NCI-H82 (cell line): Measurements from ENCODE around the gene RAPGEF6.
"Not testable (repeated sequence)": the region's sequence is repeated elsewhere in the genome, so short reads cannot be mapped to it uniquely, and the experiment has no call there.

Experiments used
- DNase-seq: peaks from one replicate; lab custom pipeline; 2025; lab: John Stamatoyannopoulos, UW

The RAPGEF6 gene

DNA sequence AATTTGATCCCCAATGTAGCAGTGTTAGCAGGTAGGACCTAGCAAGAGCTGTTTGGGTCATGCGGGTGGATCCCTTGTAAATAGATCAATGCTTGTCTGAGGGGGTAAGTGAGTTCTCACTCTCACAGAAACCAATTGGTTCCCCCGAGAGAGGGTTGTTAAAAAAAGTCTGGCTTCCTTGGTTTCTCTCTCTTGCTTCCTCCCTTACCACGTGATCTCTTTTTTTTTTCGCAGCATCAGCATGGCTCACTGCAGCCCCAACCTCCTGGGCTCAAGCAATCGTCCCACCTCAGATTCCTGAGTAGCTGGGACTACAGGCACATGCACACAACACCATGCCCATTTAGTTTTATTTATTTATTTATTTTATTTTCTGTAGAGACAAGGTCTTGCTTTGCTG, 26.4 kb downstream of the RAPGEF6 start:
- no peak for DNase-seq

DNA sequence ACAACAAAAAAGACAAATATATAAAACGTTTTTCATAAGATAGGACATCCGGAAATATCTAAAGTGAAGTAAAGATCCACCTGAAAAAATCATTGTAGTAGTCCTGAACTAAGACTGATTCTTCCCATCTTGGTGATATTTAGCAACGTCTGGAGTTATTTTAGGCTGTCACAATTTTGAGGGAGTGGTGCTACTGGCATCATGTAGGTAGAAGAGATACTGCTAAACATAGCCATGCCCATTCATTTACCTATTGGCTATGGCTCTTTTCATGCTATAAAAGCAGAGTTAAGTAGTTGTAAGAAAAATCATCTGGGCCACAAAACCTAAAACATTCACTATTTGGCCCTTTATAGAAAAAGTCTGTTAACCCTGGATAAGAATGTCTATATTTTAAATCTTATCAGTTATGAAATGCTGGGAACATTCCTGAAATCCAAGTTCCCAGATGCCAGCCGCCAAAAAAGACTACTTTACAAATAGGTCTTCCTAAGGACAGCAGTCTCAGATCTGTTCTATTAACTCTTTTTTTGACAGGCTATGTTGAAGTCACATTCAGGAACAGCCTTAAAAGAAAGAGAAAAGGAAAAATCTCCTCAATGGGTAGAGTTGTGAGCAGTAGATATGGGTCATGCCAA, 27.0 kb downstream of the RAPGEF6 start:
- no peak for DNase-seq

DNA sequence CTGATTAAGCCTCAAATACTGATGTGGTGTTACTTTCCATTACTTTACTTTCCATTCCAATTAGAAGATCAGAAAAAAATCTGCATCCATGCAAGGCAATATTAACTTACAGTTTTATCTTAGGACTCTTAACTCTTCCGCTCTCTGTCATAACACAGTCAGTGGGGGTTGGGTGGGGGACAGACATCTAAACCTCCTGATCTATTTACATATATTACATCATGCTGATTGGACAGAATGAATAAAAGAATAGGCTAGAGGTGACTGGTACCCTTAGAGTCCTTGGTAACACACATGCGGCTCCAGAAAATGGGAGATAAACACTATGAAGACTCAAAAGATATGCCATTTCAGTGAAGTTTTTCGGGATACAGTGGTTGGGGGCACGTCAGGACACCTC, 27.6 kb downstream of the RAPGEF6 start:
- DNase-seq: no peak

DNA sequence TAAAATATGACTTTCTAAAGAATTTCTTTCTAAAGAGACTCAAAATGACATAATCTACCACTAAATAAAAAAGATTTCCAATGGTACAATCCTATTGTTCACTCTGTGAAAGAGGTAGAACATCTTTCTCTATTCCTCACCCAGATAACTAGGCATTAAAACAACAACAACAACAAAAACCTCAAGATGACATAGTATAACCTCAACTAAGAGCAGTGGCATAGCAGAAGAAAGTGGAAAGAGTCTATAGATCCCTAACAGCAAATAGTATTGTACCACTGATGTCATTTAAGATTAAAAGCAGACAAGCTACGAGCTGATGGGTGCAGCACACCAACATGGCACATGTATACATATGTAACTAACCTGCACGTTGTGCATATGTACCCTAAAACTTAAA, 29.9 kb downstream of the RAPGEF6 start:
- DNase-seq: no peak

DNA sequence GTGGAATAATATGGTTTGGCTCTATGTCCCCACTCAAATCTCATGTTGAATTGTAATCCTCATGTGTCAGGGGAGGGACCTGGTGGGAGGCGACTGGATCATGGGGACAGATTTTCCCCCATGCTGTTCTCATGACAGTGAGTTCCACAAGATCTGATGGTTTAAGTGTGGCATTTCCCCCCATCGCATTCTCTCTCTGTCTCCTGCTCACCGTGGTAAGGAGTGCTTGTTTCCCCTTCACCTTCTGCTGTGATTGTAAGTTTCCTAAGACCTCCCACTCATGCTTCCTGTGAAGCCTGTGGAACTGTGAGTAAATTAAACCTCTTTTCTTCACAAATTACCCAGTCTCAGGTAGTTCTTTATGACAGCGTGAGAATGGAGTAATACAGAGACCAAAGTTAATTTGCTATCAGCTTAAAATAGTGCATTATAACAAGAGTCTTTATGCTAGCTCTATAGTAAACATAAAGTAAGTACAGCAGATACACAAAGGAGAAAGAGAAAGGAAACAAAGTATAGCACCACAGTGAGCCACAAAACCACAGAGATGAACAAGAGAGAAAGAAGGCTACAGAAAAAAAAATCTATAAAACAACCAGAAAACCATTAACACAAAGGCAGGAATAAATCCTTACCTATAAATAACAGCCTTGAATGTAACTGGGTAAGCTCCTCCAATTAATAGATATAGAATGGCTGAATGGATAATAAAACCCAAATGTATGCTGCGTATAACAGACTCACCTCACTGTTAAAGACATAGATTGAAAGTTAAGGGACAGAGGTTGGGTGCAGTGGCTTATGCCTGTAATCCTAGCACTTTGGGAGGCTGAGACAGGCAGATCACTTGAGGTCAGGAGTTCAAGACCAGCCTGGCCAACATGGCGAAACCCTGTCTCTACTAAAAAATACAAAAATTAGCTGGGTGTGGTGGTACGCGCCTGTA, 39.7 kb downstream of the RAPGEF6 start:
- no peak for DNase-seq

DNA sequence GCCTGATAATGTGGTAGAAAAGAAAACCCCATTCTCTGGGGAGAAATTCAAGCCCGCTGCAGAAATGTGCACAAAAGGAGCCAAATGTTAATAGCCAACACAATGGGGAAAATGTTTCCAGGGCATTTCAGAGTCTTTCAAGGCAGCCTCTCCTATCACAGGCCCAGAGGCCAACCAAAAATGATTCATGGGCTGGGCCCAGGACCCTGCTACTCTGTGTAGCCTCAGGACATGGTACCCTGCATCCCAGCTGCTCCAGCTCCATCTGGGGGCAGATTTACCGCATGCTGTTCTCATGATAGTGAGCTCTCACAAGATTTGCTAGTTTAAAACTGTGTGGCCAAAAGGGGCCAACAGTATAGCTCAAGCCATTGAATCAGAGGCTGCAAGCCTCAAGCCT, 41.1 kb downstream of the RAPGEF6 start:
- DNase-seq: no peak

DNA sequence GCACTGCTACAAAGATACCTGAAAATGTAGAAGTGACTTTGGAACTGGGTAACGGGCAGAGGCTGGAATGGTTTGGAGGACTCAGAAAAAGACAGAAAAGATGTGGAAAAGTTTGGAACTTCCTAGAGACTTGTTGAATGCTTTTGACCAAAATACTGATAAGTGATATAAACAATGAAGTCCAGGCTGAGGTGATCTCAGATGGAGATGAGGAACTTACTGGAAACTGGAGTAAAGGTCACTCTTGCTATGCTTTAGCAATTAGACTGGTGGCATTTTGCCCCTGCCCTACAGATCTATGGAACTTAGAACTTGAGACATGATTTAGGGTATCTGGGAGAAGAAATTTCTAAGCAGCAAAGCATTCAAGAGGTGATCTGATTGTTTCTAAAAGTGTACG, 41.6 kb downstream of the RAPGEF6 start:
- DNase-seq: not testable (repeated sequence)

DNA sequence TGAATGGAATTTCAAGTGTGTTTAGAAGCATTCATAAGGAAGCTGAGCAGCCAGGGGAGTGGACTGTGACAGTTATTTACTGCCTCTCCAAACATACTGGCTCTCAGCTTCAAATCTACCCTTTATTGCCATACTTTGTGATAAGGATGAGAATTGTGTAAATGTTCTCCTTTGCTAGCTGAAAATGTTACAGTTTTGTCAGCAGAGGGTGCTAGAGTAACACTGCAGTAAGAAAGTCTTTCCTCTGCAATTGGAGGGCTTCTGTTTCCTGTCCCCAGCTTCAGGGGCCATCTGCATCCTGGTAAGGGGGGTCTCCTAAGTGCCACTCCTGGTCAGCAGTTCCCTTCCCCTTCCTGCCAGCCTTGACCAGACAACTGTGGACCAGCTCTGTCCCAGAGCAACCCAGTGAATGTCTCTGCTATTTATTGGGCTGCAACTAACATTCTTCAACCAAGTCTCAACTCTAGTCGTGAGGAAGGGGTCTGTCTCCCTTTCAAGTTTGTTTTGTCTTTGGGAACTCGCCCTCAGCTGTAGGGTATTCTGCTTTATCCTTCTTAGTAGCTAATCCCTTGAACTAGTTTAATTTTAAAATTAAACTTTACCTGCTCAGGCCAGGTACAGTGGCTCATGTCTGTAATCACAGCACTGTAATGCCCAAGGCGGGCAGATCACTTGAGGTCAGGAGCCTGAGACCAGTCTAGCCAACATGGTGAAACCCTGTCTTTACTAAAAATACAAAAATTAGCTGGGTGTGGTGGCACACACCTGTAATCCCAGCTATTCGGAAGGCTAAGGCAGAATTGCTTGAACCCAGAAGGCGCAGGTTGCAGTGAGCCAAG, 45.3 kb downstream of the RAPGEF6 start:
- DNase-seq: peak; percentile 66

DNA sequence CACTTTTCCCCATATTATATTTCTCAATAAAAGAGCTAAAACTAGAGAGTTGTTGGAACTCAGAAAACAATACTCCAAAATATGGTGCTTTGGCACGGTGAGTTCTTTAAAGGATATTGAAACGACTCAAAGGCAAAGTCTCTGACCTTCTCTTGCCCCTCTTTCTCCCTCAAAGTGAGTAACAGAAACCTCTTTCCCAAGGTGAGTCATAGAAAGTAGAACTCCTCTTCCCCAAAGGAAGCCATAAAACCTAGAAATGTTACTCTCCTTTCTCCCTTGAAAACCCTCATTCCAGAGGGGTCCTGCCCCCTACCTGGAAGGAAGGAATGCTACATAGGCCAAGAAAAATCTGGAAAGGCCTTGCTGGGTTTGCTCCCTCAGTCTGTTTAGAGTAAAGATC, 47.5 kb downstream of the RAPGEF6 start:
- DNase-seq: no peak

DNA sequence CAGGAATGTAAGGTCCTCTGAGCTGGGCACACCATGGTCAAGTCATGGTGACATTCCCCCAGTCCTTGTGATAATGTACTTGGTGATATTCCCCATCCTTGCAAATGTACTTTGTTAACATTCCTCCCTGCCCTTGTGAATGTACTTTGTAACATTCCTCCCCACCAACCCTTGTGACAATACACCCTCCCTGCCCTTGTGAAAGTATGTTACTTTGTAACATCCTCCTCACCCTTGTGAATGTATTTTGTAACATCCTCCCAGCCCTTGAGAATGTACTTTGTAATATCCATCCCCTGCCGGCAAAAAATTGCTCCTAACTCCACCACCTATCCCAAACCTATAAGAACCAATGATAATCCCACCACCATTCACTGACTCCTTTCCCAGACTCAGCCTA, 53.3 kb downstream of the RAPGEF6 start:
- no peak for DNase-seq

DNA sequence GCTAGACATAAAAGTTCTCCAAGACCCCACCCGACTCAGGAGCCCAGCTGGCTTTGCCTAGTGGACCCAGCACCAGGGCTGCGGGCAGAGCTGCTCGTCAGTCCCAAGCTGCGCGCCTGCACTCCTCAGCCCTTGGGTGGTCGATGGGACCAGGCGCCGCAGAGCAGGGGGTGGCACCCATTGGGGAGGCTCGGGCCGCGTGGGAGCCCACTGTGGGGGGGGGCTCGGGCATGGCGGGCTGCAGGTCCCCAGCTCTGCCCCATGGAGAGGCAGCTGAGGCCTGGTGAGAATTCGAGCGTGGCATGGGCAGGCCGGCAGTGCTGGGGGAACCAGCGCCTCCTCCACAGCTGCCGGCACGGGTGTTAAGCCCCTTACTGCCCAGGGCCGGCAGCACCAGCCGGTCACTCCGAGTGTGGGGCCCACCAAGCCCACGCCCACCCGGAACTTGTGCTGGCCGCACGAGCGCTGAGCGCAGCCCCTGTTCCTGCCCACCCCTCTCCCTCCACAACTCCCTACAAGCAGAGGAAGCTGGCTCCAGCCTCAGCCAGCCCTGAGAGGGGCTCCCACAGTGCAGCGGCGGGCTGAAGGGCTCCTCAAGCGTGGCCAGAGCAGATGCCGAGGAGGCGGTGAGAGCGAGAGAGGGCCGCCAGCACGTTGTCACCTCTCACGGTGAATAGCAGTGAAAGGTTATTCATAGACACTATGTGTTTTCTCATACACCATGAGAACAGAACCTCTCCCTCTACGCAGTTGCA, 54.9 kb downstream of the RAPGEF6 start:
- DNase-seq: no peak

DNA sequence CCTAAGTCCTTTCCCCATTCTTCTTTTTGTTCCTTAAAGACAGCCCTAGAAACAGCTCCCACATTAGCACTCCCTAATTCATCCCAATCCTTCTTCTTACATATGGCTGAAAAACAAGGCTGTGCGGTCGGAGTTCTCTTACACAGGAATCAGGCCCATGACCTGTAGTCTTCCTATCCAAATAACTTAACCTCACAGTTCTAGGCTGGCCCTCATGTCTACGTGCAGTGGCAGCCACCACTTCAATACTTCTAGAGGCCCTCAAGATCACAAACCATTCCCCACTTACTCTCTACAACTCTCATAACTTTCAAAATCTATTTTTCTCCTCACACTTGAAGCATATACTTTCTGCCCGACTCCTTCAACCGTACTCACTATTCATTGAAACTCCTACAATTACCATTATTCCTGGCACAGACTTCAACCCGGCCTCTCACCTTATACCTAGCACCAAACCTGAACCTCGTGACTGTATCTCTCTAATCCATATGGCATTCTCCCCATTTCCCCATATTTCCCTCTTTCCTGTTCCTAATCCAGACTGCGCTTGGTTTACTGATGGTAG, 59.3 kb downstream of the RAPGEF6 start:
- DNase-seq: no peak

DNA sequence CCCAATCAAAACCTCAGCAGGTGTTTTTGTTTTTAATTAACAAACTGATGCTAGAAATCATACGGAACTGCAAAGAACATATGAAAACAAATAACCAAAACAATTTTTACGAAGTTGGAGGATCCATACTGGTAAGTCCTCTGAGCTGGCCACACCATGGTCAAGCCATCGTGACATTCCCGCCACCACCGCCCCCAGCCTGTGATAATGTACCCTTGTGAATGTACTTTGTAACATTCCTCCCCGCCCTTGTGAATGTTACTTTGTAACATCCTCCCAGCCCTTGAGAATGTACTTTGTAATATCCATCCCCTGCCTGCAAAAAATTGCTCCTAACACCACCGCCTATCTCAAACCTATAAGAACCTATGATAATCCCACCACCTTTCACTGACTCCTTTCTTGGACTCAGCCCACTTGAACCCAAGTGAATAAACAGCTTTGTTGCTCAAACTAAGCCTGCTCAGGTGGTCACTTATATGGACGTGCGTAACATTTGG, 63.3 kb downstream of the RAPGEF6 start:
- no peak for DNase-seq

DNA sequence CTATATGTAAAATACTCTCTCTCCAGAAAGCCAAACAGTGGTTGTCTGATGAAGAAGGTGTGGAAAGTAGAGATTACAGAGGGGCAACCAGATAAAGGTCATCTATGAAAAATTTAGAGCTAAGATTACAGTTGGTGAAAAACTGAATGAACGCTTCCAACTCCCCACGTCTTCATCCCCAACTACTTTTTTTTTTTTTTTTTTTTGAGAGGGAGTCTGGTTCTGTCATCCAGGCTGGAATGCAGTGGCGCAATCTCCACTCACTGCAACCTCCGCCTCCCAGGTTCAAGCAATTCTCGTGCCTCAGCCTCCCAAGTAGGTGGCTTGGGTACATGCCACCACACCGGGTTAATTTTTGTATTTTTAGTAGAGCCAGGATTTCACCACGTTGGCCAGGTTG, 64.3 kb downstream of the RAPGEF6 start:
- no peak for DNase-seq

DNA sequence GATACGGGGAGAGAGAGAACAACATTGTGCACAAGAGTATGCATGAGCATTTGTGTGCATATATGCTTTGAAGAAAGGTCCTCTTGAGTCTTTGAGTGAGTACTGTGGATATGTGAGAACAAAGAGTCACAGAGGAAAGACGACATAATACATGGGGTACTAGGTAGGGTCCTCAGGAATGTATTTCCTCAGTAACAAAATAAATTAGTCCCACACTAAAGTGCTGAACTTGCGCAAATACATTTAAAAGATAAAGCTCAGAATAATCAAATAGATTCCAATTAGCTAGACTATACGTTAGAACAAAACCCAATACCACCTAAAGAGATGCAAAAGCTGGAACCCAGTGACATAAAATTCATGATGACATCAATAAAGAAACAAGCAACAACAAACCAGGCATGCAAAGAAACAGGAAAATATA, 70.8 kb downstream of the RAPGEF6 start:
- no peak for DNase-seq

DNA sequence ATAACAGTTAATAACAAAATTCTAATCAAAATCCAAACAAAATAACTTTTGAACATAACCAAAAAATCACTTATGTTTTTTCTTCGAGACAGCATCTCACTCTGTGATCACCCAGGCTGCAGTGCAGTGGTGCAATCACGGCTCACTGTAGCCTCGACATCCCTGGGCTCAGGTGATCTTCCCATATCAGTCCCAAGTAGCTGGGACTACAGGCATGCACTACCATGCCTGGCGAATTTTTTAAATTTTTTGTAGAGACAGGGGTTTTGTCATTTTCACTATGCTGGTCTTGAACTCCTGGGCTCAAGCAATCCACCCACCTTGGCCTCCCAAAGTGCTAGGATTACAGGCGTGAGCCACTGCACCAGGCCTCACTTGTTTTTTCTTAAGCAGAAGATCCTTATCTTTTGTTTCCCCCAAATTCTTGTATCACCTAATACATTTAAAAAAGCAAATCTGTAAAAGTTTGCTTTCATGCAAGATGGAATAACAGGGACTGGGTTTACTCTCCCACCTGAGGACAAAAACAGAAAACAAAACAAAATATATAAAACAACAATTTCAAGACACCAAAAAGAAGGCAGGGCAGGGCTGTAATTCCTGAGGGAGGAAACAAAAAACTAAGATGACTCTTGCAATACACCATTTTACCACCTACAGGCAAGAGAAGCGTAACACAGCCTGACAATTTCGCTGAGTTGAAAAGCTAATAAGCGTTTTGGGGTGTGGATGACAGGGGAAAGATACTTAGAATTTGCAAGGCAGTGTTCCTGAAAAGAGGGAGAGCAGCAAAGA, 71.4 kb downstream of the RAPGEF6 start:
- DNase-seq: peak; percentile 4

DNA sequence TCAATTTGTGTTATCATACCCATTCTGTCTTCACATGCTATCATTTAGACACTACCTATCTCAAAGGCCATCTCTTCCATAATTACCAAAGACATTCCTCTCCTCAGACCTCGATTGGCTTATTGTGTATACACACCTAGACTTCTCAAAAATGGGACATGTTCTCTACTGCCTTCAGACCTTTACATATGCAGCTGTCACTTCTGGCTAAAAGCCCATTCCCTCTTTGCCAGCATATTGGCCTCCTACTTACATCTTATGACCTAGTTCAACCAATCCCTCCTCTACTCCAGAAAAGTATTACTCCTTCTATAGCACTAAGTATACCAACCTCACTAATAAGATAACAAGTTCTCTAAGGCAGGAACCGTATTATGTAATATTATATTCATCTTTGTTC, 84.4 kb downstream of the RAPGEF6 start:
- peak; percentile 3 for DNase-seq

DNA sequence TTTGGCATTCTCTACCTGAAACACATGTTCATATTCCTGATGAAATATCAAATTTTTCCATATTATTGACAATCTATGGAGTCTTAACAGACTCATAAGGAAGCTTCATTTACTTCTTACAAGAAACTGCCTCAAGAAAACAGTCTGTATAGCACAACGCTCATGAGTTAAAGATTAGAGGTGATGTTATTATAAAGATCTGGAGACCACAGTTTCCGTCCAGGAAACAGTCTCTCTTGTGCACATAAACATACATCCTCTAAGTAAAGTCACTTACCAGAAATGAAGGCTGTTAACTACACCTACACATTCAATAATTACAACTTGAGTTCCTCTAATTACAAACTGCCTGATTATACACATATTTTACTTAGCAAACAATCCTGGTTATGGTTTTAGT, 86.9 kb downstream of the RAPGEF6 start:
- no peak for DNase-seq

DNA sequence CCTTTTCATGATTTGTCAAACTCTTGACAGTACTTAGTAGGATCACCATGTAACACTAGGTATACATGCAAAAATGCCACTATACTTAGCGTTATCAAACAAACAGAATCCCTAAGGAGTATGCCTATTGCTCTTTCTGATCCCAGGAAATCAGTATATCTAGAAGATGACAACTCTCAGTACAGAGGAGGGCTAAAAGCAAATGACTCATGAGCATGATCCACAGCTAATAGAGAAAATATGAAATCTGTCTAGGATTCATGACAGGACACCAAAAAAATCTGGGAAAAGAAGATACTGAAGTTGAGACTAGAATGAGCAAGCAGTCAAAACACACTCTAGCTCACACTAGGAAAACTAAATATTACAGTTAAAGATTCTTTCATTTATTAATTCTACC, 89.2 kb downstream of the RAPGEF6 start:
- DNase-seq: no peak

DNA sequence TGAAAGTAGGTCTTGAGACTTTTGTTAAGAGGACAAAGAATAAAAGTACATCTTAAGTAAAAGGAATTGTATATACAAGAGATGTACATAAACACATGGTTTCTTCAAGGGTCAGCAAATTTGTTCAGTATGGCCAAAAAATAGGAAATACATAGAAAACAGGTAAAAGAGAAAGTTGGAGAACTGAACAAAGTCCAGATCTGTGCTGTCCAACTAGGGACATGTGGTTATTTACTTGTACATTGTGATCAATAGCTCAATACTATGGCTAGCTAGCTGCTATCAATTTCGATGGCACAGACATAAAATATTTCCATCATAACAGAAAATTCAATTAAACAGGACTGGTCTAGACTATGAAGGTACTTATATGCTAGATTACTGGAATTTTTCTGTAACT, 92.3 kb downstream of the RAPGEF6 start:
- DNase-seq: no peak
